Neural crest cell (in vitro differentiated cells): ENCODE results near the gene AUTS2. TPM values are rescaled to one million over a fixed set of nuclear protein-coding genes. Genes with fewer than 3 reads are reported as not detected.

Experiments used
- DNase-seq: peaks from one replicate; pipeline ENCODE4 v3.0.0; 2021; ENCODE audit warnings: low read depth, mixed read lengths, low spot score
- H3K27ac Mint-ChIP-seq: one replicate; pipeline ENCODE4 v1.8.0; 2021; ENCODE audit warnings: mild to moderate bottlenecking, mixed read lengths; ENCODE audit not compliant: unreplicated experiment
- H3K27me3 Mint-ChIP-seq: 2 replicates; pipeline ENCODE4 v1.8.0; 2021; ENCODE audit warnings: low read depth, mild to moderate bottlenecking, mixed read lengths
- H3K36me3 Mint-ChIP-seq: 2 replicates; pipeline ENCODE4 v1.8.0; 2021; ENCODE audit warnings: low read depth, mild to moderate bottlenecking, mixed read lengths
- H3K4me1 Mint-ChIP-seq: 2 replicates; pipeline ENCODE4 v1.8.0; 2021; ENCODE audit warnings: mixed read lengths
- H3K4me3 Mint-ChIP-seq: one replicate; pipeline ENCODE4 v1.8.0; 2021; ENCODE audit warnings: mild to moderate bottlenecking, mixed read lengths
- H3K9me3 Mint-ChIP-seq: 2 replicates; pipeline ENCODE4 v1.8.0; 2021; ENCODE audit warnings: mixed read lengths
- total RNA-seq: library from RNA; stranded (reverse); gene quantifications from 2 replicates; pipeline ENCODE4 v1.2.1, GENCODE V29; 2021
- TF ChIP-seq, protein P1 (sequence below): fragments of 200-600 bp; sonication (generic); conservative IDR thresholded peaks from 2 replicates; pipeline ENCODE4 v1.5.0; 2021; ENCODE audit warnings: antibody characterized with exemption, mild to moderate bottlenecking

AUTS2 gene
- total RNA-seq, 1 donor from 2014 or later = 152 TPM

DNA sequence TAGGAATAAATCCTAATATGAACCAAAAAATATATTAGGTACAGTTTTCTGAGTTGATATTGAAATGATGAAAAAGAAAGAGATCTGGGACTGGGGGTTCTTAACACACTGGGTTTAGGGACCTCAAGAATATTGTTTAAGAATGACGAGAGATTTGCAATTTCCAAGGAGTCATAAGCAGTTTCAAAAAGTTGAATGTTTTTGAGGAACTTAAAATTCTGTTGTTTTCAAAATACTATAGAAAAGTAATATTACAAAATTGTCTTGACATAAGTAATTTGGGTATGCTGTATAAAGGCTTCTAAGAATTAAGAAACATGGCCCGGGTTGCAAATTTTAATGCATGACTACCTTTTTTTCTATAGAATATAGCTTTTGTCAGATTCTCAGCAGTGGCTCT, 88.1 kb downstream of the AUTS2 start:
- Mint-ChIP-seq H3K4me1 (peaks cover 28% of the 10 kb centered on the region), H3K27ac (no peak overlapping the region), H3K9me3 (no peaks in the 10 kb centered on the region), H3K27me3 (no peaks in the 10 kb centered on the region), H3K4me3 (no peak overlapping the region), H3K36me3 (no peaks in the 10 kb centered on the region)
- DNase-seq = no peak
- TF ChIP-seq, protein P1, sequence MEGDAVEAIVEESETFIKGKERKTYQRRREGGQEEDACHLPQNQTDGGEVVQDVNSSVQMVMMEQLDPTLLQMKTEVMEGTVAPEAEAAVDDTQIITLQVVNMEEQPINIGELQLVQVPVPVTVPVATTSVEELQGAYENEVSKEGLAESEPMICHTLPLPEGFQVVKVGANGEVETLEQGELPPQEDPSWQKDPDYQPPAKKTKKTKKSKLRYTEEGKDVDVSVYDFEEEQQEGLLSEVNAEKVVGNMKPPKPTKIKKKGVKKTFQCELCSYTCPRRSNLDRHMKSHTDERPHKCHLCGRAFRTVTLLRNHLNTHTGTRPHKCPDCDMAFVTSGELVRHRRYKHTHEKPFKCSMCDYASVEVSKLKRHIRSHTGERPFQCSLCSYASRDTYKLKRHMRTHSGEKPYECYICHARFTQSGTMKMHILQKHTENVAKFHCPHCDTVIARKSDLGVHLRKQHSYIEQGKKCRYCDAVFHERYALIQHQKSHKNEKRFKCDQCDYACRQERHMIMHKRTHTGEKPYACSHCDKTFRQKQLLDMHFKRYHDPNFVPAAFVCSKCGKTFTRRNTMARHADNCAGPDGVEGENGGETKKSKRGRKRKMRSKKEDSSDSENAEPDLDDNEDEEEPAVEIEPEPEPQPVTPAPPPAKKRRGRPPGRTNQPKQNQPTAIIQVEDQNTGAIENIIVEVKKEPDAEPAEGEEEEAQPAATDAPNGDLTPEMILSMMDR = no peak

DNA sequence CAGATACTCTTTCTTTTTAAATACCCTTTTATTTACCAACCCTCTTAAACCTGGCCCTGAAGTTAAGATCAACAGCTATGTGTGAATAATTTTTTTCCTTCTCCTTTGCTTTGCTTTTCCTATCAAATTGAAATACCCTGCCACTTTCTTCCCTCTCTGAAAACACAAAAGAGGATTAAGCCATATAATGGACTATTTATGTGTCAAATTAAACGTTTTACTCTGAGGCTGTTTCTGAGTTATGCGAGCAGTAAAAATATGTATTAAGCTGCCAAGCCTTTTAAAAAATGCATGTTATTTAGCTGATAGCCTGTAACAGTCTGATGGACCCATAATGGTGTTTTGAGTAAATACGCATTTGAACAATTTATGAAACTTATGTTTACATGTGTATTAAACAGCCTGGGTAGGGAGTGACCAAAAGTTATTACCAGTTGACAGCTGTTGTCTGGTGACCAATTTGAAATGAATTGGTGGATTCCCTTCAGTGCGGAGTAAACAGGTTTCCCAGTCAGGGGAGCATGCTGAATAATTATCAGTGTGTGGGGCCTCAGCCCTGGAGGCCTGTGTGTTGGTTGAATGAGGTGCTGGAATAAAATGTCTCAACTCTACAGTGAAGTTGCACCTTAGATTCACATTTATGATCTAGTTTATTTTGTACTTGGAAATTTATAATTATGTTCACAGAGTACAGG, 89.6 kb downstream of the AUTS2 start:
- Mint-ChIP-seq H3K9me3 (no peaks in the 10 kb centered on the region), H3K36me3 (no peaks in the 10 kb centered on the region), H3K27me3 (no peaks in the 10 kb centered on the region), H3K4me1 (peaks cover 28% of the 10 kb centered on the region), H3K4me3 (no peak overlapping the region), H3K27ac (no peak overlapping the region)
- TF ChIP-seq, protein P1 = no peak
- DNase-seq = no peak

DNA sequence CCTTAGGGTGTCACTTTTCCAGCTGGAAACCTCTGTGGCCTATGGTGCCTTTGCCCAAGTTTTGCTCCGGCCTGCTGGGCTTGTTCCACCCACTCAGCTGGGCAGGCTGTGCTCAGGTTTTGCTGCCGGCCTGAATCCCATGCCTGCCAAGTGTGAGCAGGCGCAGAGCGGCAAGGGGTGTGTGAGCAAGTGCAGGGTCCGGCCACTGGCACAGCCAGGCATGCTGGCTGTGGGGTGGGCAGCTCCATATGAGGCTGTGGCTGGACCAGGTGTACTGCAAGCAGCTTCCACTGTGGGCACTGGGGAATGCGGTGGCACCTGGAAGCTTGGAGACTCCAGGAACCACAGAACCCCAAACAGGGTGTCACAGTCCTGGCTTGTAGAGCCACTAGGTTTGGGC, 92.1 kb downstream of the AUTS2 start:
- DNase-seq = no peak
- H3K27ac Mint-ChIP-seq = no peak overlapping the region
- H3K27me3 Mint-ChIP-seq = no peaks in the 10 kb centered on the region
- no peak overlapping the region for H3K4me3 Mint-ChIP-seq
- no peaks in the 10 kb centered on the region for H3K36me3 Mint-ChIP-seq
- TF ChIP-seq, protein P1 = no peak
- peaks cover 12% of the 10 kb centered on the region for H3K4me1 Mint-ChIP-seq
- no peaks in the 10 kb centered on the region for H3K9me3 Mint-ChIP-seq

DNA sequence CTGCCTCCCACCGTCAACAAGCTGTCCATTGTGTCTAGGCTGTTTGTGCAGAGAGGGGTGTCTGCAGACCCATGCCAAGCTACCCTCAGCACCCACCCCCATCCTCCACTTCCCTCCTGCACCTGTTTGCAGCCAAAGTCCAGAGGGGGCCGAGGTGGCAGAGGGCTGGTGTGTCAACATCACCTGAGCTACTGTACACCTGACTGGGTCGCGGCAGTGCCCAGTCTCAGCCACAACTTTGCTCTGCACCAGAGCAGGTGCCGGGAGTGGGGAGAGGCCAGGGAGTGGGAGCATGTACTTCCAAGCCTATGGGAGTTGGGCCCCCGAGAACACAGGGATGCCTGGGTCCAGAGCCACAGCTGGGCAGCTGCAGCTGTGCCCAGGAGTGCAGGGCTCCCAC, 93.1 kb downstream of the AUTS2 start:
- TF ChIP-seq, protein P1 = no peak
- DNase-seq = no peak
- Mint-ChIP-seq H3K9me3 (no peaks in the 10 kb centered on the region), H3K27ac (no peak overlapping the region), H3K36me3 (no peaks in the 10 kb centered on the region), H3K4me3 (no peak overlapping the region), H3K27me3 (no peaks in the 10 kb centered on the region), H3K4me1 (peaks cover 18% of the 10 kb centered on the region)

DNA sequence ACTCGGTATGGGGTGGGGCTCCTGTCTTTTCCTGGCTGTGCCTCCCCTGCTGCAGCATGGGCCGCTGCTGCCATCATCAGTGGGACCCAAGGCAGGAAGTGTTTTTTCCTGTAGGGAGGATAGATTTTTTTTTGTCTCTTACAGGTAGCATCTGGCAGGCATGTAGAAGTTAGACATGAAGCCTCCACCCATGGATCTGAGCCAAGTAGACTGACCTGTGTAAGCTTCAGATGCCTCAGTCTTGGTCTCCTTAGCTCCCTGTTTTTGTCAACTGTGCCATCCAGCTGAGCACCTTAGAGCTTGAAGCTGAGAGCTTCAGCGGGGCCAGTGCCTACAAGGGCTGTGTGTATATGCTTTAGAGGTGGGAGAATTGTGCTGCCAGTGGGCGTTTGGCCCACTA, 93.5 kb downstream of the AUTS2 start:
- Mint-ChIP-seq H3K4me1 (peaks cover 22% of the 10 kb centered on the region), H3K27ac (no peak overlapping the region), H3K27me3 (no peaks in the 10 kb centered on the region)

More for the DNA sequence above, 93.5 kb downstream of the AUTS2 start:
- Mint-ChIP-seq H3K4me3 (no peak overlapping the region), H3K36me3 (no peaks in the 10 kb centered on the region), H3K9me3 (no peaks in the 10 kb centered on the region)
- DNase-seq = no peak
- TF ChIP-seq, protein P1 = no peak
